ENCODE results near the gene VCL.

Gene VCL

DNA sequence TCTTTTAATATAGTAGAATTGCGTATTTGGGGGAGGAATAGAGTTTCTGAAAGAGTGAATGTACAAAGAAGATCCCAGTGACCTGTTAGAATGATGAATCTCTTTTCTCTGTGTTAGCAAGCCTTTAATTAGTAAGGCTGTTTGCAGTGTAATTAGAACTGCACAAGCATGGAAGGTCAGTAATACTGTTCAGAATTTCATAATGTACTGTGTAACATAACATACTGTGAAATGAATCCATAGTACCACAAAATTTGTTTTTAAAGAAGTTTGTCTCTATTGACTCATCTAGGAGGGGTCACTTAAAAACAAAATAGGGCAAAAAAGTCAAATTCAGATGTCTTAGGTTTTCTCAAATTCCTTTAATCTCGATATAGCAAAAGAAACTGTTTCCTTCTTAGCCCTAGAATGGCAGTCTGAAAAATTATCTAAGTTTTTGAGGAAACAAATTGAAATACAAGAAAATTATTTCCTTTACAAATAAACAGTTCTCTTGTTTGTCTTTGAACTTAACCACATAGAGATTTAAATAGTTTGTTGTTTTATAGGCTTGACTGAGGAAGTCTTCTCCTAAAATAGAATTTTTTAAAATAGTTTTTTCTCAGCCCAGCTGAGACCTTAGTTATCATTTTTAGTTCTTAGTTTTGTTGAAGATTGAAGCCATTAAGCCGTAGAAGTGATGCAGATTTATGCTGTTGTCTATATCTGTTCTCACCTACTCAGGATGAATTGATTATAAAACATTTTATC lies 165.6 kb downstream of the VCL start:
- no peak for DNase-seq

DNA sequence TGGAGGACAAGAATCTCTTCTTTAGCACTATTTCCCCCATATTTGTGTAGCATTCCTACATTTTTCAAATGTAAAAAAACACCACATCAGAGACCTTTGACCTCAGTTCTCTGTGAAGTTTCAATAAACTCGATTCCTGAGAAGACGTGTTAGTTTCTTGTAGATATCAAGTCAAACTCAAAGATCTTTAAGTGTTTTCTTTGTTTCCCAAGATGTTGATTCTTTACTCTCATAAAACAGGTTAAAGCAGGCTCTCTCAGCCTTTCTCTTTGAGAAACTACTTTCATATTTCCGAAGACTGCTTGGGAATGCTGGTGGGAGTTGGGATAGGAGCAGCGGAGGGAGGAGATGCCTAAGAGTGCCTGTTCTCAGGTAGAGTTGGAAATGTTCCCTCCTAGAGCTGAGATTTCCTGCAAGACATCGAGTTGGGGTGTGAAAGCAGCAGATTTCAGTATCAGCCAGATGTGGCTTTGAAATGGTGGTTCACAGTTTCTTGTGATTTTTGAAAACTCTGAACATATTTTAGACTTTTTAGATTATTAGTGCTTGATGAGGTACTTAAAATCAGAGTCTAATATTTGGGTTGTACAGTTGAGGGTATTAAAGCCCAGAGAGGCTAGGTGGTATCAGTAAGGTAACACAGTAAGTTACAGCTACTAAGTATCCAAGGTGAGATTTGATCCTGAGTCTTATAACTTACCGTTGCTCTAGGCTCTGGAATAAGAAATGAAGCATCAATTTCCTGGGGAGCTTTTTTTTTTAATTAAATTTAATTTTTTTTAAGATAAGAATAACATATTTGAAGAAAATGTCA lies 167.0 kb downstream of the VCL start:
- no peak for DNase-seq

DNA sequence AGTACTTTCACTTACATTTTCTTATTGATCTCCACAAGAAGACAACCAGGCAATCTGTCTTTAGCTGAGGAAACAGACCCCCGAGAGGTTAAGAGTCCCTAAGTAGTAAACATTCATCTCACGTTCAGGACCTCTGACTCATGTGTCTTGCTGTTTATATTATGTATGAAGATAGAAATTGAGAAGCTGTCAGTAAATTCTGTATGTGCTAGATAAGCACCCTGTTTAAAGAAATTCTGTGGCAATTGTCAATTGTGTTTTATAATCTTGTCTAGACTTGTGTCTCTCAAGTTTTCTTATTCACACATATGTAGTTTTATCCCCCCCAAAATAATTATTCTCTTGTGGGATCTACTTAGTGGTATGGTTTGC lies 167.6 kb downstream of the VCL start:
- DNase-seq, result no peak

DNA sequence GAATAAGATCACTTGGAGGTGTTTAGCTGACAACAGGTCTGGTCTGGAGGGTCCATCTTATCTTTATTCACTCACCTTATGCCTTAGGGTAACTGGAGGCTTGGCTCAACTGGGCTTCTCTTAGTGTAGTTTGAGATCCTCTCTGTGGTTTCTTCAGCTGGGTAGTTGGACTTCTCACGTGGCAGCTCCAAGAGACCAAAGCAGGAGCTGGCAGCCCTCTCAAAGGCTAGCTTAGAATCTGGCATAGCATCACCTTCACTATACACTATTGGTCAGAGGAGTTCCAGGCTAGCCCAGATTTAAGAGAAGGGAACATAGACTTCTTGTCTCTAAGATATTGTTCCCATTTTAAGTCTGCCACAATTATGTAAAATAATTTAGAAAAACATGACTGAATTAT lies 169.5 kb downstream of the VCL start:
- DNase-seq, result no peak
